ENCODE measurements around the gene FUT3.

- TF ChIP-seq CTCF (IDR thresholded peaks at IDR 0.05) (no peak), POLR2A (IDR thresholded peaks at IDR 0.05) (no peak)
These were observed 38.2 kb upstream of the FUT3 start for GRCh38 chr19:5889288-5889971.

Data from right lobe of liver (tissue), 4 donors.